Measurements from ENCODE around the gene AGPAT2.

The AGPAT2 gene

DNA sequence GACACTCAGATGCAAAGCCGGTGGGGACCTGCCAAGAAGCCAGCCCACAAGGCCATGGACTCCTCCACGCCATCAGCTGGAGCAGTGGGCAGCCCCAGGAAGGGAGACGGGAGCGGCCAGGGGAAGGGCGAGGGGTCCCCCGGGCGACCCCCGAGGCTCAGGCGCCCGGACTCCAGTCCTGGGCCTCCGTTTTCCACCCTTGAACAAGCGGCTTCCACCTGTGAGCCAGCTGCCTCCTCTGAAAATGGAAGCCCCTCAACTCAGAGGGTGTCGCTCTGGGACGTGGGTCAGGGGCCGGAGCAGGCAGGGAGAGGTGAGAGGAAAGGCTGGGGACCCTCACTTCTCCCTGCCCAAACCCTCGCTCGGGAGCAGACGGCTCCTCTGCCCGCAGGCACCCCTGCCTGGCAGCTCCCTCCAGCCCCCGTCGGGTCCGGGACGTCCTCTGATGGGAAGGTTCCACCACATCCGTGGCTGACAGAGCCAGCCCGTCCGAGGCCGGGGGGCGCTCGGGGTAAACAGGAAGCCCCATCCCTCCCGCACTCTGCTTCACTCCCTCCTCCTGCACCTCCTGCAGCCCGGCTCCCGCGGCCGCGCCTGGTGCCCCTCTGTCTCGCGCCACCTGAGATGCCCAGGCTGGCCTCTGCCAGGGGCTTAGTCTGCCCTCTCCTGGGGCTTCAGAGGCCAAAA is 28.3 kb downstream of the AGPAT2 start:
- Mint-ChIP-seq H3K27ac (no peak overlapping the region), H3K4me1 (peaks cover 19% of the 10 kb centered on the region), H3K27me3 (peaks cover 21% of the 10 kb centered on the region), H3K9me3 (no peaks in the 10 kb centered on the region), H3K36me3 (peaks cover 2% of the 10 kb centered on the region), H3K4me3 (no peak overlapping the region)

DNA sequence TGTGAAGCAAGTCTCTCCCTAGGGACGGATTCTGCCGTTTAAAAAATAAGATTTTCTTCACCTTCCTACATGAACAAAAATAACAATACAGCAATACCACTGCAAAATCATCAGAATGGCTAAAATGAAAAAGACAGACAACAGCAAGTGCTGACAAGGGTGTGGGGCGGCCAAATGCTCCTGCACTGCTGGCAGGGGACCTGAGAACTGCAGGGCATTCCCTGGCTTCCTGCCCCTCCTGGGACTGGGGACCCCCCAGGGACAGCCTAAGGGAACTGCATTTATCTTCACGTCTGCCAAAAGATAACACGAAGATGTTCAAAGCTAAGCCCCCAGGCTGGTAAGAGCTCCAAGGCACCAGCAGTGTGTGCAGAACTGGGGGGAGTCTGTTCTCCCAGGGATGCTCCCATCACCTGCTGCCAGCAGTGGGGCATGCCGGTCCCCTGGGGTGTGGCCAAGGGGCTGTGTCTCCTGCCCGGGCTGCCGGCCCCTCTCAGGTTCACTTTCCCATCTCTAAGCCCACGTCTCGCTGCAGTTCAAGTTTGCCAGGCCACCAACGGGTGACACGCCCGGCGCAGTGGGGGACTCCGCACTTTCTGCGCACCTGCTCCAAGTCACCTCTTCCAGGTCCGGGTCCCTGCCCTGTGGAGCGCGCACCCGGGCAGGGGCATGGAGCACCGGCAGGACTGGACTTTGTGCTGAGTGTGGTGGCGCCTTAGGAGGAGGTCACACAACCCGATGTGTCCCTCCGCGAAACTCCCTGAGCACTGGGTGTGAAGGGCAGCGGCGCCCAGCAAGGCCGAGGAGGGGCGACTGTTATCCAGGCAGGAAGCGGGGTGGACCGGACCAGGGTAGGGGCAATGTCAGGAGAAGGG is 29.0 kb downstream of the AGPAT2 start:
- peak overlapping the region; percentile 65 for H3K27ac Mint-ChIP-seq
- H3K4me1 Mint-ChIP-seq = peaks cover 19% of the 10 kb centered on the region
- H3K36me3 Mint-ChIP-seq = peaks cover 2% of the 10 kb centered on the region
- peaks cover 21% of the 10 kb centered on the region for H3K27me3 Mint-ChIP-seq
- H3K9me3 Mint-ChIP-seq = no peaks in the 10 kb centered on the region
- H3K4me3 Mint-ChIP-seq = no peak overlapping the region

DNA sequence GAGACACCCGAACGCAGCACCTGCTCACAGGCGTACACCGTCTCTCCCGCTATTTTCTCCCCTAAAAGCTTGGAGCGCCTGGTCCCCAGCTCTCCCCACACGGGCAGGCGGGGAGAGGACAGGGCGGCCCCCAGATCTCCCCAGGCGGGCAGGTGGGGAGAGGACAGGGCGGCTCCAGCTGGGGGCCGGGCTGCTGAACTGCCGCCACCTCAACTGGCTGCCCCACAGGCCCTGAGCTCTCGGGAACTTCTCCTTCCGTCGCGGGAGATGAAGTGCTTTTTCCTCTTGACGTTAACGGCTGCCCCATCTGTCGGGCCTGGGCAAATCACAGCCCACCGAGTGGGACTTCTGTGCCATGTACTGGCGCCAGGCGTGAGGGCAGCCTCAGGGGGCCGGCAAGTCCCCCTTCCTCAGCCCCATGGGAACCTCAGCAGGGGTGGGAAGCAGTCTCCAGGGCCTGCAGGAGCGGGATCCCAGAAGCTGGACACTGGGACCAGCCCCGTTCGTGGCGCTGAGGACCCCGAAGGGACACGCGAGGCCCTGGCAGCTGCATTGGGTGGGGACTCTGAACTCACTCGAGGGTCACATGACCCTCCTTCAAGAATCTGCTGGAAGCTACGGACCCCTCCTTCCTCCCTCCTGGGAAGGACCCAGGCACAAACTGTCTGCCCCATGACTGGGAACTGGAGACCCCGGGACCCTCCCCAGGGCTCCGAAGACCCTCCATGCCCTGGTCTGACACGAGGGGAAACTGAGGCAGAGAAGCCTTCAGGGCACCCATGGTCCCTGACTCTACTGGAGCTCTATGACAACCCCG is 30.3 kb downstream of the AGPAT2 start:
- no peak overlapping the region for H3K27ac Mint-ChIP-seq
- H3K27me3 Mint-ChIP-seq = peaks cover 24% of the 10 kb centered on the region
- peaks cover 2% of the 10 kb centered on the region for H3K36me3 Mint-ChIP-seq
- peaks cover 19% of the 10 kb centered on the region for H3K4me1 Mint-ChIP-seq
- H3K4me3 Mint-ChIP-seq = no peak overlapping the region
- H3K9me3 Mint-ChIP-seq = no peaks in the 10 kb centered on the region

DNA sequence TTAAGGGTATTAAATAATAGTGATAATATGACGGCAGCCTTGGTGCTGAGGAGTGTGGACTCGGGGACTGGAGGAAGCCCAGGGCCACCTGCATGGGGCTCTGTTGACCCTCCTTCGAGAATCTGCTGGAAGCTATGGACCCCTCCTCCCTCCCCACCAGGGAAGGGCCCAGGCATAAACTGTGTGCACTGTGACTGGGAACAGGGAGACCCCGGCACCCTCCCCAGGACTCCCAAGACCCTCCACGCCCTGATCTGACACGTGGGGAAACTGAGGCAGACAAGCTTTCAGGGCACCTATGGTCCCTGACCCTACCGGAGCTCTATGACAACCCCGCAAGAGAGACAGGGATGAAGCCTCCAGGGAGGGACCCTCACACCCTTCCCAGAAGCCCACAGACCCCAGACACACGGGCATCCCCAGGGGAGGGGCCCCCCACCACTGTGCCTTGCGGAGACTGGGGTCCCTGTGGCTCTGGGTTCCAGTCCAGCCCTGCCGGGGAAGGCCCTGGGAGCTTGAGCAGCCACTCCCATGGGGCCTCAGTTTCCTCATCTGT is 31.0 kb downstream of the AGPAT2 start:
- peaks cover 25% of the 10 kb centered on the region for H3K27me3 Mint-ChIP-seq
- no peak overlapping the region for H3K27ac Mint-ChIP-seq
- H3K9me3 Mint-ChIP-seq = no peaks in the 10 kb centered on the region

DNA sequence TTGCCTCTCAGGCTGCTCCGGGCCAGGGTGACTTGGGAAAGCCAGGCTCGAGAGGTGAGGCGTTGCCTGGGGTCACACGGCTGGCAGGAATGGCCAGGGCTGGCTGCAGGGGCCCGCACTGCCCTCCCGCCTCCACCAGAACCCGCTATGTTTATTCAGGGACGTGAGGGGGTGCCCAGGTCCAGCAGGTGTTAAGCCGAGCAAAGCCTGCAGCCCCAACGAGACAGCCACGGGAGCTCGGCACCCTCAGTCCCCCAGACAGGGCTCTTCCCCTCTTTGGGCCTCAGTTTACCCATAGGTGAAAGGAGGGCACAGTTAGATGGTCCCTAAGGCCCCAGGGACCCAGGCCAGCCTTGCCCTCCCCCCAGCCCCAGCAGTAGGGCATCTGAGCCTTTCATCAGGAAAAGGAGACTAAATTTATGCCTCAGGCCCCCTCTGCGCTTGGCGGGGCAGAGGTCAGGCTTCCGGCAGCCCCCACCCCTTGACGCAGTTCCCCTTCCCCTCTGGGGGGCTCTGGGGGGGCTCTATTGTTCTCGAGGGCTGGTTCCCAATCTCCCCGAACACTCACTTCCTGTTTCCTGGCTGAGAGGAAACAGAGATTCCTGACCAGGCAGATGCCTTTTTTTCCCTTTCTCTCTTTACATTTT is 31.6 kb downstream of the AGPAT2 start:
- Mint-ChIP-seq H3K36me3 (peaks cover 2% of the 10 kb centered on the region), H3K27ac (no peak overlapping the region), H3K4me1 (peaks cover 19% of the 10 kb centered on the region), H3K4me3 (no peak overlapping the region), H3K9me3 (no peaks in the 10 kb centered on the region), H3K27me3 (peaks cover 25% of the 10 kb centered on the region)

More for the DNA sequence above, 31.0 kb downstream of the AGPAT2 start:
- Mint-ChIP-seq H3K4me1 (peaks cover 19% of the 10 kb centered on the region), H3K4me3 (no peak overlapping the region), H3K36me3 (peaks cover 2% of the 10 kb centered on the region)

DNA sequence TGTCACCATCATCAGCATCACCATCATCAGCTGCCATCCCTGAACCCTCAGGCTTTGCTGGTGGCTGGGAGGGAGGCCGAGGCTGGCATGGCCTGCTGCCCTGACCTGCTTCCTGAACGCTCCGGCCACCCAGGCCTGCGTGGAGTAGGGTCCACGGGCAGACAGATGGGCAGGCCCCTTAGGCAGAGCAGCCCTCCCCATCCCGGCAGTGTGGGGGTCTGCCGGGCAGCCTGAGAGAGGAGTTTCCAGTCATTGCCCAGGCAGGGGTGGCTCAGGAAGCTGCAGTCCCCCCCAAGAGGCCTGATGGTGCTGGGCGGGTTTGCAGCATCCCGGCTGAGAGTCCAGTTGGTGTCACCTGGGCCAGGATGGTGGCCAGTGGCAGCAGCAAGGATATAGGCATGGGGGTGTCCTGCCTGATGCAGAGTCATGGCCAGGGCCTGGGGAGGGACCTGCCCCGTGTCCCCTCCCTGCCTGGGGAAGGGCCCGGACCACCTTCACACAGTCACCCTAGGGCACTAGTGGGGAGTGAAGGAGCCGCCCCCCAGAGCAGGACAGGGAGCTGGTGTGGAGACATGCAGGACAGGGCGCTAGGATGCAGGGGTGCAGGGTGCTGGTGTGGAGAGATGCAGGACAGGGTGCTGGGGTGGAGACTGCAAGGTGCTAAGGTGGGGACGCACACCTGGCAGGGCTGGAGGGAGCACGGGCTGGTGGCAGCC is 32.3 kb downstream of the AGPAT2 start:
- Mint-ChIP-seq H3K4me3 (no peak overlapping the region), H3K9me3 (no peaks in the 10 kb centered on the region), H3K4me1 (peaks cover 19% of the 10 kb centered on the region), H3K27ac (no peak overlapping the region), H3K27me3 (peaks cover 23% of the 10 kb centered on the region), H3K36me3 (peaks cover 2% of the 10 kb centered on the region)

DNA sequence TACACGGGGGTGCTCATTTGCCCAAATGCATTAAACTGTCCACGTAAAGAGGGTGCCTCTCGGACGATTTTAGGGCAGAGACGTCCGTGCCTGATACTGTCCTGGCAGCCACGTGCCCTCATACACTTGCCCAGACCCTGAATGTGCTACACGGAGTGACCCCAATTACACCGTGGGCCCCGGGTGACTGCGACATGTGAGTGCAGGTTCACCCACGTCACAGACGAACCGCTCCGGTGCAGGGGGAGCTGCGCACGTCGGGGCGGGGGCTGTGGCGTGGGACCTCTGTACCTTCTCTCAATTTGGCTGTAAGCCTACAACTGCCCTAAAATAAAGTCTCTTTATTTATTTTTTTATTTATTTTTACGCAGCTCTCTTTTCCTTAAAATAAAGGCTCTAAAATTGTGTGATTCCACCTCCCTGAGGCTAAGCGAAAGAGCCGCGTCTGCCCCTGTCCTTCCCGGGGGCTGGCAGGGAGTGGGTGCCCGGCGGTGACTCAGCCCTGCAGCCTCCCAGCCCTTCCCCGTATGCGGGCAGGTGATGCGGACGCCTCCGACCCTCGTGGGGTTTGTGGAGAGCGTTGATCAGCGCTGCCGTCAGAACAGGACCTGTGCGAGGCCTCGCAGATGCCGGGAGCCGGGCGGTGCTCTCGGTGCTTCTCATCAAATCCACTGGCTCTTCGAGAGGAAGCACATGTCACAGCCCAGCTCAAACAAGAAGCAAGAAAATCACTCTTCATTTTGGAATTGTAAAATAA is 33.8 kb downstream of the AGPAT2 start:
- Mint-ChIP-seq H3K9me3 (no peaks in the 10 kb centered on the region), H3K4me3 (no peak overlapping the region), H3K27me3 (peaks cover 19% of the 10 kb centered on the region), H3K27ac (no peak overlapping the region), H3K36me3 (peaks cover 2% of the 10 kb centered on the region), H3K4me1 (peaks cover 17% of the 10 kb centered on the region)

DNA sequence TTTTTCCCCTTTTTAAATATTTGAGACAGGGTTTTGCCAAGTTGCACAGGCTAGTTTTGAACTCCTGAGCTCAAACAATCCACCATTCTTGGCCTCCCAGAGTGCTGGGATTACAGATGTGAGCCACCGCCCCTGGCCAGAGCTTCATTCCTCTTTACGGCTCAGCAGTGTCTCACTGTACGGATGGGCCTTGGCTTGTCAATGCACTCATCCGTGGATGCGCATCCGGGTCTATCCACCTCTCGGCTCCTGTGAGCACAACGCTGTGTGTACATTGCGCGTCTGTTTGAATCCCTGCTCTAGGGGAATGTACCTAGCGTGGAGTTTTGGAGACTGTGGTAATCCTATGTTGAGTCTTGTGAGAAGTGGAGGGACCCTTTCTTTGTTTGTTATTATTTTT is 35.4 kb downstream of the AGPAT2 start:
- Mint-ChIP-seq H3K27me3 (peaks cover 12% of the 10 kb centered on the region), H3K9me3 (no peaks in the 10 kb centered on the region), H3K4me1 (peaks cover 6% of the 10 kb centered on the region), H3K36me3 (no peaks in the 10 kb centered on the region), H3K4me3 (no peak overlapping the region), H3K27ac (no peak overlapping the region)

DNA sequence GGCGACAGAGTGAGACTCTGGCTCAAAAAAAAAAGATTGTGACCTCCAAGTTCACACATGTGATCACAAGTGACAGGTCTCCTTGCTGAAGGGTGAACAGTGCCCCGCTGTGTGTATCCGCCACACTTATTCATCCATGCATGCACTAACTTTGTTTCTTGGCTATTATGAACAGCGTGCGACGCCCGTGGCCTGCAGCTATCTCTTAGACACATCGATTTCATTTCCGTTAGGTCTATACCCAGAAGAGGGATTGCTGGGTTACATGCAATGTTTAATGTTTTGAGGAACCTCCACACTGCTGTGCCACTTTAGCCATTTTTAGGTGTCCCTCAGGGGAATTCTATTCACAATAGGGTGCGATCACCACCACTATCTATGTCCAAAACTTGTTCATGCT is 36.6 kb downstream of the AGPAT2 start:
- H3K4me1 Mint-ChIP-seq = no peaks in the 10 kb centered on the region
- no peaks in the 10 kb centered on the region for H3K36me3 Mint-ChIP-seq
- no peak overlapping the region for H3K4me3 Mint-ChIP-seq
- no peaks in the 10 kb centered on the region for H3K9me3 Mint-ChIP-seq
- peaks cover 9% of the 10 kb centered on the region for H3K27me3 Mint-ChIP-seq
- no peak overlapping the region for H3K27ac Mint-ChIP-seq

DNA sequence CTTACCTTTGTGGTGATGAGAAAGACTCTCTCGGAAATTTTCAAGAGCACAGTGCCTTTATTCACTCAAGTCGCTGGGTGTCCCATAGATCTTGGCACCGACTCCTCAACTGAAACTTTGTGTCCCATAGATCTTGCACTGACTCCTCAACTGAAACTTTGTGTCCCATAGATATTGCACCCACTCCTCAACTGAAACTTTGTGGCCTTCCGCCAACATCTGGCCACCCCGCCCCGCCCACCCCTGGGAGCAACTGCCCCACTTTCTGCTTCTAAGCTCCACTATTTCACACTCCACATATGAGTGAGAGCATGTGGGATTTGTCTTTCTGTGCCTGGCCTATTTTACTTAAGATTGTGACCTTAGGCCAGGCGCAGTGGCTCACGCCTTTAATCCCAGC is 37.2 kb downstream of the AGPAT2 start:
- no peaks in the 10 kb centered on the region for H3K4me1 Mint-ChIP-seq
- H3K27ac Mint-ChIP-seq = no peak overlapping the region
- H3K4me3 Mint-ChIP-seq = no peak overlapping the region
- no peaks in the 10 kb centered on the region for H3K36me3 Mint-ChIP-seq
- peaks cover 7% of the 10 kb centered on the region for H3K27me3 Mint-ChIP-seq
- H3K9me3 Mint-ChIP-seq = no peaks in the 10 kb centered on the region

DNA sequence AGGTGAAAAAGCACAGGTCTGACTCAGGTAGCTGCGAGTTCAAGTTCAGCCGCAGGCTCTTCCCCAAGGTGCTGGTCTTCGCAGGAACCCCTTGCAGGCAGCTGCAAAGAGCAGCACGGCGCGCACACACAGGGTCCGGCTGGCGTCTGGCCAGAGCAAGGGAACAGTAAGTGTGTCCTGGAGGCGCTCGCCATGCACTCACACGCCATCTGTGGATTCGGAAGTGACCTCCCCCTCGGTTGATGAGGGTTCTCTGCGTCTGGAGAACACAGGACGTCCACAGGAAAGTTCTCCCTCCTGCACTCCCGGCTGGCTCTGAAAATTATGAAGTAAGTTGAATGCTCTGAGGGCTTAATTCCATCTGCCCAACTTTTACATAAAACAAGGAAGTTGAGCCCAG is 38.5 kb downstream of the AGPAT2 start:
- no peak overlapping the region for H3K27ac Mint-ChIP-seq
- no peak overlapping the region for H3K4me3 Mint-ChIP-seq
- H3K9me3 Mint-ChIP-seq = no peaks in the 10 kb centered on the region
- H3K27me3 Mint-ChIP-seq = peaks cover 8% of the 10 kb centered on the region
- H3K36me3 Mint-ChIP-seq = no peaks in the 10 kb centered on the region
- H3K4me1 Mint-ChIP-seq = no peaks in the 10 kb centered on the region

DNA sequence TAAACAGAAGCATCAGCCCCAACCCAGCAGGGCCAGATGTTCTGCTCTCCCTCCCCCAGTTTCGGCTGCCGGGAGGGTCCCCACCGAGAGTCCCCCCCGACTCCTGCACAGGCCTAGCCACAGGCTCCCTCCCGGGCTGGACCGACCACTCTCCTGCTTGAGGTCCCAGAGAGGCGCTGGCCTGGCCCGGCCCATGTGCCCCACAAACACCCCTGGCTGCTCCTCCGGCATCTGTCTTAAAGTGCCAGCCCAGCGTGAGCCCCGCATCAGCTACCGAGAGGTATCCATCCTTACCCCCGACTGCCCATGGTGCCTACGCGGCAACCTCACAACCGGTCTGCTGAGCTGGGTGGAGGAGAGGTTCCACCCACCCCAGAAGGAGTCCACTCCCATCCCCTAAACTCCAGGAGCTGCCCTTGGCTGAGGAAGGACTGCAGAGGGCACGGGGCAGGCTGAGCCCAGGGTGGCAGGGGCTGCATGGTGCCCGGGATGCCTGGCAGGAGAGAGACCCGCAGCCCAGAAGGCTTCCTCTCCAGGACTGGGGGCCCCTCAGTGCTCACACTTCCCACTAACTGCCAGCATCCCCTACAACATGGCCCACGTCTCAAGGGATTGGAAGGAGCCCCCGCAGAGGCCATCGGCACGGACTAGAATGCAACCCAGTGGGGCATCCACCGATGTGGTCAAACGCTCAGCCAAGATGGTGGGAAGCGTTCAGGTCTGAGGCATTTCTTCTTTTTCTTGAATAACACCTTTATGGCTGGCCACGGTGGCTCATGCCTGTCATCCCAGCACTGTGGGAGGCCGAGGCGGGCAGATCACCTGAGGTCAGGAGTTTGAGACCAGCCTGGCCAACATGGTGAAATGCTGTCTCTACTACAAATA is 40.2 kb downstream of the AGPAT2 start:
- no peaks in the 10 kb centered on the region for H3K4me1 Mint-ChIP-seq
- H3K36me3 Mint-ChIP-seq = no peaks in the 10 kb centered on the region
- no peaks in the 10 kb centered on the region for H3K9me3 Mint-ChIP-seq
- H3K4me3 Mint-ChIP-seq = no peak overlapping the region
- peaks cover 12% of the 10 kb centered on the region for H3K27me3 Mint-ChIP-seq
- no peak overlapping the region for H3K27ac Mint-ChIP-seq

All from activated naive CD4-positive, alpha-beta T cell treated with anti-CD3 and anti-CD28 coated beads, Interleukin-2, amount 50 U/mL, for 24 hours (primary cell).